ENCODE results near the gene PMEPA1.

DNA sequence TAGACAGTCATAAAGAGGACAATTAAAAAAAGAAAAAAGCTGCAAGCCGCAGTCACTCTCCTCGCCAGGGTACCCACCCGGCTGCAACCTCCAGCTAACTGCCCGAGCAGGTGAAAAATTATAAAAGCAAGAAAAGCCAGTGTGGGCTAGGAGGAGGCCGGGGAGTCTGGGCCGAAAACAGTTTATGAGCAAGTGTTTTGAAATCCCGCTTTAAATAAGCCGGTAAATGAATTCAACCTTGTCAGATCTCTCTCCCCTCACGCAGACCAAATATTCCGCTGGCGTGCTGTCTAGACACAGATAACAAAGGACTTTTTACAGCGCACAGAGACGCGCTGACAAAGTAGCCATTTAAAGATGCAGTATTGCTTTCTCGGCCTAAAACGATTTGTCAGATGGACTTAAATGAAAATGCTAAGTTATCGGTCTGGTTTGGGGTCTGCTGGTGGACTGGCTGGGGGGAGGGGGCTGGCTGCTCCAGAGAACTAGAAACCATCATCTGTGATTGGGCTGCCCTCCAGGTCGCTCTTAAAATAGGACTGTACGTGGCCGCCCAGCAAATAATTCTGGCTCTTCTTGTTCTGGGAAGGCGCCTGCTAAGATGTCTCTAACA is 24.6 kb downstream of the PMEPA1 start:
- TF ChIP-seq POLR2AphosphoS5 (IDR thresholded peaks at IDR 0.05; ENCODE audit: low read depth, low read length) (no peak), TAF1 (IDR thresholded peaks at IDR 0.05; ENCODE audit: borderline replicate concordance, insufficient read depth, low read length) (no peak), SIN3A (IDR thresholded peaks at IDR 0.05; ENCODE audit: borderline replicate concordance, insufficient read depth, low read length) (no peak), FOXP2 (optimal IDR thresholded peaks at IDR 0.05; ENCODE audit: borderline replicate concordance, extremely low read depth, extremely low read length, insufficient read depth) (no peak)
- TF ChIP-seq, protein P1, sequence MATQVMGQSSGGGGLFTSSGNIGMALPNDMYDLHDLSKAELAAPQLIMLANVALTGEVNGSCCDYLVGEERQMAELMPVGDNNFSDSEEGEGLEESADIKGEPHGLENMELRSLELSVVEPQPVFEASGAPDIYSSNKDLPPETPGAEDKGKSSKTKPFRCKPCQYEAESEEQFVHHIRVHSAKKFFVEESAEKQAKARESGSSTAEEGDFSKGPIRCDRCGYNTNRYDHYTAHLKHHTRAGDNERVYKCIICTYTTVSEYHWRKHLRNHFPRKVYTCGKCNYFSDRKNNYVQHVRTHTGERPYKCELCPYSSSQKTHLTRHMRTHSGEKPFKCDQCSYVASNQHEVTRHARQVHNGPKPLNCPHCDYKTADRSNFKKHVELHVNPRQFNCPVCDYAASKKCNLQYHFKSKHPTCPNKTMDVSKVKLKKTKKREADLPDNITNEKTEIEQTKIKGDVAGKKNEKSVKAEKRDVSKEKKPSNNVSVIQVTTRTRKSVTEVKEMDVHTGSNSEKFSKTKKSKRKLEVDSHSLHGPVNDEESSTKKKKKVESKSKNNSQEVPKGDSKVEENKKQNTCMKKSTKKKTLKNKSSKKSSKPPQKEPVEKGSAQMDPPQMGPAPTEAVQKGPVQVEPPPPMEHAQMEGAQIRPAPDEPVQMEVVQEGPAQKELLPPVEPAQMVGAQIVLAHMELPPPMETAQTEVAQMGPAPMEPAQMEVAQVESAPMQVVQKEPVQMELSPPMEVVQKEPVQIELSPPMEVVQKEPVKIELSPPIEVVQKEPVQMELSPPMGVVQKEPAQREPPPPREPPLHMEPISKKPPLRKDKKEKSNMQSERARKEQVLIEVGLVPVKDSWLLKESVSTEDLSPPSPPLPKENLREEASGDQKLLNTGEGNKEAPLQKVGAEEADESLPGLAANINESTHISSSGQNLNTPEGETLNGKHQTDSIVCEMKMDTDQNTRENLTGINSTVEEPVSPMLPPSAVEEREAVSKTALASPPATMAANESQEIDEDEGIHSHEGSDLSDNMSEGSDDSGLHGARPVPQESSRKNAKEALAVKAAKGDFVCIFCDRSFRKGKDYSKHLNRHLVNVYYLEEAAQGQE (IDR thresholded peaks at IDR 0.05; ENCODE audit: insufficient read depth in 1 of 2, low read depth in 2 of 2, low read length in 2 of 2), result no peak

Measured in PFSK-1 (cell line).